PC-9 (cell line): ENCODE data around the gene TRAF2. TPM values are rescaled to one million over a fixed set of nuclear protein-coding genes. Genes with fewer than 3 reads are reported as not detected.

Experiments
- BruUV-seq: library from RNA; stranded (reverse); fragments of 400-500 nt; replicated peaks from 2 replicates; lab custom pipeline; 2021; lab: Mats Ljungman, UMichigan
- CTCF ChIA-PET: fragments of 300-600 bp; sonication (Branson Sonifier 250); formaldehyde crosslinking; loops from one replicate; lab custom pipeline; 2022; ENCODE audit warnings: antibody characterized with exemption; lab: Charles Lee
- POLR2A ChIA-PET: fragments of 300-600 bp; sonication (Branson Sonifier 250); formaldehyde crosslinking; loops from one replicate; lab custom pipeline; 2022; ENCODE audit warnings: antibody characterized with exemption; ENCODE audit not compliant: unreplicated experiment; lab: Charles Lee
- DNase-seq, 2 experiments: peaks; one replicate each; pipeline versions ENCODE4 v3.0.0 to v3.0.0-alpha.2; 2015 to 2022; ENCODE audit warnings: mixed read lengths in 1 of 2
- H2AFZ ChIP-seq: fragments of 200-600 bp; sonication (generic); 2 replicates; pipeline ENCODE4 v1.8.1; 2017; ENCODE audit warnings: antibody characterized with exemption
- H3F3A ChIP-seq: fragments of 200-600 bp; sonication (generic); 2 replicates; pipeline ENCODE4 v1.8.1; 2017; ENCODE audit warnings: antibody characterized with exemption, mild to moderate bottlenecking, low read depth; ENCODE audit not compliant: insufficient read depth
- H3K27ac ChIP-seq: fragments of 200-600 bp; sonication (generic); 2 replicates; pipeline ENCODE4 v1.6.1; 2016; ENCODE audit warnings: mixed run types
- H3K27me3 ChIP-seq: fragments of 200-600 bp; sonication (generic); 2 replicates; pipeline ENCODE4 v1.6.1; 2016; ENCODE audit warnings: low read depth, mixed run types; ENCODE audit not compliant: insufficient read depth
- H3K36me3 ChIP-seq: fragments of 200-600 bp; sonication (generic); 2 replicates; pipeline ENCODE4 v1.6.1; 2016; ENCODE audit warnings: low read depth, mixed run types
- H3K4me1 ChIP-seq: fragments of 200-600 bp; sonication (generic); replicated peaks from 2 replicates; pipeline ENCODE4 v1.6.1; 2016; ENCODE audit warnings: mixed run types; ENCODE audit not compliant: insufficient read depth
- H3K4me2 ChIP-seq: fragments of 200-600 bp; sonication (generic); 2 replicates; pipeline ENCODE4 v1.6.1; 2017; ENCODE audit warnings: mixed run types
- H3K4me3 ChIP-seq: fragments of 200-600 bp; sonication (generic); 2 replicates; pipeline ENCODE4 v1.6.1; 2016; ENCODE audit warnings: mixed run types
- H3K79me2 ChIP-seq: fragments of 200-600 bp; sonication (generic); 2 replicates; pipeline ENCODE4 v1.6.1; 2017; ENCODE audit warnings: low read depth, mixed run types
- H3K9me2 ChIP-seq: fragments of 200-600 bp; sonication (generic); 2 replicates; pipeline ENCODE4 v1.8.1; 2017; ENCODE audit warnings: mild to moderate bottlenecking; ENCODE audit not compliant: insufficient read depth
- H3K9me3 ChIP-seq: fragments of 200-600 bp; sonication (generic); 2 replicates; pipeline ENCODE4 v1.8.1; 2016; ENCODE audit warnings: low read depth; ENCODE audit not compliant: insufficient read depth
- H4K20me1 ChIP-seq: fragments of 200-600 bp; sonication (generic); 2 replicates; pipeline ENCODE4 v1.8.1; 2017; ENCODE audit not compliant: insufficient read depth
- EZH2 ChIP-seq: fragments of 200-600 bp; sonication (generic); IDR thresholded peaks from 2 replicates; pipeline ENCODE4 v1.8.0; 2017; ENCODE audit warnings: antibody characterized with exemption, low read depth
- intact Hi-C: fragments of 100-400 bp; cut with micrococcal nuclease; formaldehyde crosslinking; loops from one replicate; pipeline ENCODE4 v1.10.0; 2022; ENCODE audit not compliant: unreplicated experiment
- total RNA-seq: library from RNA; stranded (reverse); gene quantifications from 2 replicates; pipeline ENCODE4 v1.2.3, GENCODE V29; 2021
- TF ChIP-seq, protein P1 (sequence below): fragments of 200-600 bp; sonication (generic); conservative IDR thresholded peaks from 2 replicates; pipeline ENCODE4 v1.6.1; 2017; ENCODE audit warnings: mixed run types, antibody characterized with exemption, mild to moderate bottlenecking, moderate library complexity

Gene TRAF2
- total RNA-seq, 1 experiment from 2014 or later = 42.7 TPM

DNA sequence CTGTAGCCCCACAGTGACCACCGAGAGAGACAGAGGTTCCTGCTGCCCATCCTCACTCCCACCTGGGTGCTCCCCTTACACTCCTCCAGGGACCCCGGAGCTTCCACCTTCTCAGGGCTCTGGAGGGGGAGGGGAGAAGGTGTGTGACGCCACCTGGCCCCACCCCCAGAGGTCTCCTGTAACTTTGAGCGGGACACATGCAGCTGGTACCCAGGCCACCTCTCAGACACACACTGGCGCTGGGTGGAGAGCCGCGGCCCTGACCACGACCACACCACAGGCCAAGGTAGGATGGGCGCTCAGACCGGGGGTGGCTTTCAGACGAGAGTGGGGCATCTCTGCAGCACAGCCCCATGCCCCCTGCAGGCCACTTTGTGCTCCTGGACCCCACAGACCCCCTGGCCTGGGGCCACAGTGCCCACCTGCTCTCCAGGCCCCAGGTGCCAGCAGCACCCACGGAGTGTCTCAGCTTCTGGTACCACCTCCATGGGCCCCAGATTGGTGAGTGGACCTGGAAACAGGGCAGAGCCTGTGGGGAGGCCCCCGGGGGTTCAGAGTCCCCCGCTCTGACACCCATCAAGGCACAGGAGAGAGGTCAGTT is 29.7 kb upstream of the TRAF2 start:
- Histone ChIP-seq H2AFZ (no peak overlapping the region), H3F3A (peaks cover 7% of the 10 kb centered on the region; the same call in 1 of the 2 replicates), H3K4me1 (no peaks in the 10 kb centered on the region), H3K27me3 (no peaks in the 10 kb centered on the region), H3K79me2 (no peaks in the 10 kb centered on the region), H3K27ac (no peak overlapping the region), H3K4me3 (no peak overlapping the region), H4K20me1 (peaks cover 25% of the 10 kb centered on the region; the same call in 1 of the 2 replicates), H3K9me2 (no peaks in the 10 kb centered on the region), H3K36me3 (0 out of 2 replicates have a peak, but pooled peaks cover 1% of the 10 kb centered on the region), H3K9me3 (no peaks in the 10 kb centered on the region), H3K4me2 (no peak overlapping the region)
- intact Hi-C loops = no loop called here
- peak in 1 of 2 experiments; percentile 31 for DNase-seq
- CTCF ChIA-PET = no interaction called here
- POLR2A ChIA-PET = no interaction called here
- TF ChIP-seq, protein P1, sequence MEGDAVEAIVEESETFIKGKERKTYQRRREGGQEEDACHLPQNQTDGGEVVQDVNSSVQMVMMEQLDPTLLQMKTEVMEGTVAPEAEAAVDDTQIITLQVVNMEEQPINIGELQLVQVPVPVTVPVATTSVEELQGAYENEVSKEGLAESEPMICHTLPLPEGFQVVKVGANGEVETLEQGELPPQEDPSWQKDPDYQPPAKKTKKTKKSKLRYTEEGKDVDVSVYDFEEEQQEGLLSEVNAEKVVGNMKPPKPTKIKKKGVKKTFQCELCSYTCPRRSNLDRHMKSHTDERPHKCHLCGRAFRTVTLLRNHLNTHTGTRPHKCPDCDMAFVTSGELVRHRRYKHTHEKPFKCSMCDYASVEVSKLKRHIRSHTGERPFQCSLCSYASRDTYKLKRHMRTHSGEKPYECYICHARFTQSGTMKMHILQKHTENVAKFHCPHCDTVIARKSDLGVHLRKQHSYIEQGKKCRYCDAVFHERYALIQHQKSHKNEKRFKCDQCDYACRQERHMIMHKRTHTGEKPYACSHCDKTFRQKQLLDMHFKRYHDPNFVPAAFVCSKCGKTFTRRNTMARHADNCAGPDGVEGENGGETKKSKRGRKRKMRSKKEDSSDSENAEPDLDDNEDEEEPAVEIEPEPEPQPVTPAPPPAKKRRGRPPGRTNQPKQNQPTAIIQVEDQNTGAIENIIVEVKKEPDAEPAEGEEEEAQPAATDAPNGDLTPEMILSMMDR = no peak
- no peak for TF ChIP-seq EZH2
- no TSS peak for BruUV-seq

- no peaks in the 10 kb centered on the region for H3K9me2 ChIP-seq
- H3K4me2 ChIP-seq = no peak overlapping the region
- no peaks in the 10 kb centered on the region for H3K4me1 ChIP-seq
- H3F3A ChIP-seq = peaks cover 9% of the 10 kb centered on the region; the same call in 1 of the 2 replicates
- H2AFZ ChIP-seq = no peak overlapping the region
- 0 out of 2 replicates have a peak, but pooled peaks cover 6% of the 10 kb centered on the region for H3K36me3 ChIP-seq
- H3K27ac ChIP-seq = no peak overlapping the region
- no TSS peak for BruUV-seq
- no peaks in the 10 kb centered on the region for H3K9me3 ChIP-seq
- DNase-seq = peak; percentile 7 to 22
- CTCF ChIA-PET = no interaction called here
- no peak overlapping the region for H3K4me3 ChIP-seq
- no peaks in the 10 kb centered on the region for H3K79me2 ChIP-seq
- H3K27me3 ChIP-seq = no peaks in the 10 kb centered on the region
- POLR2A ChIA-PET = no interaction called here
- TF ChIP-seq, protein P1 = no peak
- no peak for TF ChIP-seq EZH2
- peaks cover 23% of the 10 kb centered on the region; the same call in 1 of the 2 replicates for H4K20me1 ChIP-seq
- intact Hi-C loops = no loop called here
These were observed 29.1 kb upstream of the TRAF2 start for GRCh38 chr9:136857166-136857565.

GRCh38 chr9:136857581-136858412 is 28.5 kb upstream of the TRAF2 start:
- Histone ChIP-seq H3K9me2 (no peaks in the 10 kb centered on the region), H2AFZ (no peak overlapping the region), H3K9me3 (no peaks in the 10 kb centered on the region), H3K4me2 (no peak overlapping the region), H3K27me3 (no peaks in the 10 kb centered on the region), H3K27ac (no peak overlapping the region), H3K36me3 (0 out of 2 replicates have a peak, but pooled peaks cover 8% of the 10 kb centered on the region), H3K79me2 (no peaks in the 10 kb centered on the region), H3F3A (peaks cover 9% of the 10 kb centered on the region; the same call in 1 of the 2 replicates), H3K4me3 (no peak overlapping the region), H4K20me1 (peaks cover 19% of the 10 kb centered on the region; the same call in 1 of the 2 replicates), H3K4me1 (no peaks in the 10 kb centered on the region)
- ChIA-PET POLR2A (no interaction called here), CTCF (no interaction called here)
- peak; percentile 12 to 21 for DNase-seq
- no TSS peak for BruUV-seq
- no peak for TF ChIP-seq EZH2
- TF ChIP-seq, protein P1 = no peak
- intact Hi-C loops = no loop called here
